ENCODE data around the gene MPP2. TPM values are rescaled to one million over a fixed set of nuclear protein-coding genes. Genes with fewer than 3 reads are reported as not detected.

The MPP2 gene
- total RNA-seq, 4 donors from 2014 or later = 0.18 to 3.6 (median 0.54) TPM

DNA sequence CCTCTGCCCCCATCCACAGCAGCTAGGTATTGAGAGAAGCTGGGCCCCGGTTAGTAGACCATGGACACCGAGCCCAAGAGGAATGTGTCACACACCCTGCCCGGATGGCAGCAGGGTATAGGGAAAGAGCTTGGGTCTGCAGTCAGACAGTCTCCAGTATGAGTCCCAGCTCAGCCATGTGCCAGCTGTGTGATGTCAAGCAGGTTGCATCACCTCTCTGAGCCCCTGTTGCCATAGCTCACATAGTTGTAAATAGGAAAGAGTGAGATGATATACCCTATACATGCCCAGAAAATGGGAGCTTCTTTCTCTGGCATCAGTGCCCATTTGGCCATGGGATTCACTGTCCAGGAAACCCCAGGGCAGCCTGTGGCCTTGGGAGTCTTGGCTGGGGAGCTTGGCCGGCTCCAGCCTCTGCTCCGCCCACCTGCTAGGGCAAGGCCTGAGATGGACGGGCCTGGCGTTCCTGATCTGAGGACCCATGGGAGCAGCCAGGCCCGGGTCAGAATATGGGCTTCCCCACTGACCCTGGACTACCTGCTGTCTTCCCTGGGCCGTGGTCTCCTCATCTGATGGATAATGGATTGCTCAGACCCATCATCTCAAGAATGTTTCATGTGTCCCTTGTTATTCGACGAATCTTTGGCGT, 47.1 kb downstream of the MPP2 start:
- Histone ChIP-seq H3K27ac (peak overlapping the region in 2 of 4 donors; percentile 14 to 39), H3K27me3 (peaks cover 0 to 34% (median 0%) of the 10 kb centered on the region in 4 donors), H3K4me3 (no peak overlapping the region), H3K4me1 (peaks cover 0 to 22% (median 6%) of the 10 kb centered on the region in 3 donors), H3K9me3 (no peaks in the 10 kb centered on the region), H3K36me3 (no peaks in the 10 kb centered on the region)
- DNase-seq = no peak
- TF ChIP-seq CTCF (IDR thresholded peaks at IDR 0.05) (no peak), POLR2A (IDR thresholded peaks at IDR 0.05) (no peak)
- intact Hi-C loops (cut with DNase I) = no loop called here
- 77 to 92% methylated on average over 4 to 9 of the region's 12 CpGs for WGBS, 2 donors

GRCh38 chr17:43857957-43858600, 49.3 kb downstream of the MPP2 start:
- peak overlapping the region in 1 of 4 donors; percentile 6 for H3K27ac ChIP-seq
- no peak overlapping the region for H3K4me3 ChIP-seq
- peaks cover 0 to 22% (median 6%) of the 10 kb centered on the region in 3 donors for H3K4me1 ChIP-seq
- TF ChIP-seq CTCF (IDR thresholded peaks at IDR 0.05) = no peak
- peaks cover 0 to 53% (median 0%) of the 10 kb centered on the region in 4 donors for H3K27me3 ChIP-seq
- intact Hi-C loops (cut with DNase I) = loop anchor here (10.0 kb wide), 1 partner anchor 163 kb away; no protein-coding TSS in a partner anchor
- DNase-seq = no peak
- H3K9me3 ChIP-seq = no peaks in the 10 kb centered on the region
- no peaks in the 10 kb centered on the region for H3K36me3 ChIP-seq
- WGBS, 2 donors = 67 to 69% methylated on average over 7 of the region's 12 CpGs

GRCh38 chr17:43857141-43857540, 50.2 kb downstream of the MPP2 start:
- Histone ChIP-seq H3K27ac (peak overlapping the region in 1 of 4 donors; percentile 6), H3K4me1 (peaks cover 0 to 22% (median 6%) of the 10 kb centered on the region in 3 donors), H3K9me3 (no peaks in the 10 kb centered on the region), H3K27me3 (peaks cover 0 to 61% (median 0%) of the 10 kb centered on the region in 4 donors), H3K36me3 (no peaks in the 10 kb centered on the region), H3K4me3 (no peak overlapping the region)
- intact Hi-C loops (cut with DNase I) = loop anchor here (10.0 kb wide), 1 partner anchor 162 kb away; no protein-coding TSS in a partner anchor
- no peak for TF ChIP-seq POLR2A (IDR thresholded peaks at IDR 0.05)
- no peak for TF ChIP-seq CTCF (IDR thresholded peaks at IDR 0.05)
- WGBS, 2 donors = 75% methylated on average over 1 of the region's 5 CpGs; no CpG with 5 or more reads in 1 of the 2 donors
- DNase-seq = no peak

- Histone ChIP-seq H3K4me3 (no peak overlapping the region), H3K27me3 (peaks cover 0 to 66% (median 0%) of the 10 kb centered on the region in 4 donors), H3K36me3 (no peaks in the 10 kb centered on the region), H3K4me1 (peaks cover 0 to 13% (median 3%) of the 10 kb centered on the region in 3 donors), H3K27ac (no peak overlapping the region), H3K9me3 (no peaks in the 10 kb centered on the region)
- DNase-seq = no peak
- intact Hi-C loops (cut with DNase I) = loop anchor here (10.0 kb wide), 1 partner anchor 161 kb away; no protein-coding TSS in a partner anchor
- 79 to 84% methylated on average over 2 to 3 of the region's 3 CpGs for WGBS, 2 donors
- TF ChIP-seq POLR2A (IDR thresholded peaks at IDR 0.05) (no peak), CTCF (IDR thresholded peaks at IDR 0.05) (no peak)
Observed at GRCh38 chr17:43856141-43856540, 51.2 kb downstream of the MPP2 start.

DNA sequence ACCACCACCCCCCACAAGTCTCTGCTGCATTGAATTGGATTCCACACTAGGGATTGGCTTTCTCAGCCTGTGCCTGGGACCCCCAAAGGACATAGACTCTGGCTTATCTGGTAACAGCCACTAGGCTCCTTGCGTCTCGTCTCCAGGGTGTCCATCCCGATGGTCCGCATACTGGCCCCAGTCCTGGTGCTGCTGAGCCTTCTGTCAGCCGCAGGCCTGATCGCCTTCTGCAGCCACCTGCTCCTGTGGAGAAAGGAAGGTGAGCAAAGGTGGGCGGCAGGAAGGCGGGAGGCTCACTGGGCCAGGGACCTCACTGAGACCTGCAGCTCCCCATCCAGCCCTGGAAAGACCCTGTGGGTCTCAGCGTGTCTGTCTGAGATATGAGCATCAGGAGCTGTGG, 52.3 kb downstream of the MPP2 start:
- Histone ChIP-seq H3K4me1 (peaks cover 0 to 2% (median 0%) of the 10 kb centered on the region in 3 donors), H3K9me3 (no peaks in the 10 kb centered on the region), H3K27ac (no peak overlapping the region), H3K36me3 (no peaks in the 10 kb centered on the region), H3K4me3 (no peak overlapping the region), H3K27me3 (peaks cover 0 to 66% (median 0%) of the 10 kb centered on the region in 4 donors)
- intact Hi-C loops (cut with DNase I) = loop anchor here (10.0 kb wide), 1 partner anchor 160 kb away; no protein-coding TSS in a partner anchor
- WGBS, 2 donors = 80% methylated on average over 1 of the region's 9 CpGs; no CpG with 5 or more reads in 1 of the 2 donors
- DNase-seq = no peak
- TF ChIP-seq POLR2A (IDR thresholded peaks at IDR 0.05) = no peak
- no peak for TF ChIP-seq CTCF (IDR thresholded peaks at IDR 0.05)
